ENCODE measurements around the gene MYH4. TPM values are rescaled to one million over a fixed set of nuclear protein-coding genes. Genes with fewer than 3 reads are reported as not detected.

MYH4 gene
- total and polyA plus RNA-seq, 5 donors: 0.03 TPM; not detected in 4

GRCh38 chr17:10471858-10472257, 2.5 kb upstream of the MYH4 start:
- DNase-seq: no peak
- H3K27ac ChIP-seq (ENCODE audit: low read length): no peak overlapping the region
- H3K4me3 ChIP-seq (ENCODE audit: low read length): no peak overlapping the region
- no peaks in the 10 kb centered on the region for H3K27me3 ChIP-seq (ENCODE audit: control insufficient read depth, insufficient read depth)
- H3K9me3 ChIP-seq (ENCODE audit: control insufficient read depth, low read length): no peaks in the 10 kb centered on the region
- H3K4me1 ChIP-seq (ENCODE audit: control insufficient read depth, insufficient read depth, low read length): no peaks in the 10 kb centered on the region
- intact Hi-C loops (cut with DNase I): no loop called here
- 95% methylated on average over 1 of the region's 1 CpG for WGBS
- ATAC-seq: no peak

GRCh38 chr17:10463402-10463801, 6.0 kb downstream of the MYH4 start:
- H3K27ac ChIP-seq (ENCODE audit: low read length): no peak overlapping the region
- no peaks in the 10 kb centered on the region for H3K4me1 ChIP-seq (ENCODE audit: control insufficient read depth, insufficient read depth, low read length)
- no peak overlapping the region for H3K4me3 ChIP-seq (ENCODE audit: low read length)
- H3K27me3 ChIP-seq (ENCODE audit: control insufficient read depth, insufficient read depth): no peaks in the 10 kb centered on the region
- DNase-seq: no peak
- intact Hi-C loops (cut with DNase I): no loop called here
- H3K9me3 ChIP-seq (ENCODE audit: control insufficient read depth, low read length): no peaks in the 10 kb centered on the region
- WGBS: 70% methylated on average over 4 of the region's 4 CpGs
- no peak for ATAC-seq

- Histone ChIP-seq H3K27ac (ENCODE audit: low read length) (no peak overlapping the region), H3K4me3 (ENCODE audit: low read length) (no peak overlapping the region), H3K27me3 (ENCODE audit: control insufficient read depth, insufficient read depth) (no peaks in the 10 kb centered on the region), H3K9me3 (ENCODE audit: control insufficient read depth, low read length) (no peaks in the 10 kb centered on the region), H3K4me1 (ENCODE audit: control insufficient read depth, insufficient read depth, low read length) (no peaks in the 10 kb centered on the region)
- 77% methylated on average over 4 of the region's 4 CpGs for WGBS
- intact Hi-C loops (cut with DNase I): no loop called here
- no peak for DNase-seq
- ATAC-seq: no peak
Measured at GRCh38 chr17:10460062-10460461, 9.3 kb downstream of the MYH4 start.

- DNase-seq: no peak
- no peaks in the 10 kb centered on the region for H3K27me3 ChIP-seq (ENCODE audit: control insufficient read depth, insufficient read depth)
- no peak for ATAC-seq
- no peaks in the 10 kb centered on the region for H3K4me1 ChIP-seq (ENCODE audit: control insufficient read depth, insufficient read depth, low read length)
- intact Hi-C loops (cut with DNase I): no loop called here
- no peak overlapping the region for H3K4me3 ChIP-seq (ENCODE audit: low read length)
- H3K9me3 ChIP-seq (ENCODE audit: control insufficient read depth, low read length): no peaks in the 10 kb centered on the region
- WGBS: 47% methylated on average over 3 of the region's 3 CpGs
- H3K27ac ChIP-seq (ENCODE audit: low read length): no peak overlapping the region
Measured at GRCh38 chr17:10458701-10459100, 10.7 kb downstream of the MYH4 start.

GRCh38 chr17:10457952-10458351, 11.4 kb downstream of the MYH4 start:
- no peak overlapping the region for H3K27ac ChIP-seq (ENCODE audit: low read length)
- intact Hi-C loops (cut with DNase I): no loop called here
- no peak overlapping the region for H3K4me3 ChIP-seq (ENCODE audit: low read length)
- H3K4me1 ChIP-seq (ENCODE audit: control insufficient read depth, insufficient read depth, low read length): no peaks in the 10 kb centered on the region
- ATAC-seq (no peak), DNase-seq (no peak)
- H3K27me3 ChIP-seq (ENCODE audit: control insufficient read depth, insufficient read depth): no peaks in the 10 kb centered on the region
- 26% methylated on average over 1 of the region's 1 CpG for WGBS
- no peaks in the 10 kb centered on the region for H3K9me3 ChIP-seq (ENCODE audit: control insufficient read depth, low read length)

- H3K27ac ChIP-seq (ENCODE audit: low read length): no peak overlapping the region
- no peak overlapping the region for H3K4me3 ChIP-seq (ENCODE audit: low read length)
- intact Hi-C loops (cut with DNase I): no loop called here
- WGBS: 66% methylated on average over 7 of the region's 7 CpGs
- no peak for ATAC-seq
- H3K27me3 ChIP-seq (ENCODE audit: control insufficient read depth, insufficient read depth): no peaks in the 10 kb centered on the region
- no peak for DNase-seq
- no peaks in the 10 kb centered on the region for H3K4me1 ChIP-seq (ENCODE audit: control insufficient read depth, insufficient read depth, low read length)
- H3K9me3 ChIP-seq (ENCODE audit: control insufficient read depth, low read length): no peaks in the 10 kb centered on the region
Measured at GRCh38 chr17:10447026-10447931, 22.1 kb downstream of the MYH4 start.

- intact Hi-C loops (cut with DNase I): no loop called here
- Histone ChIP-seq H3K9me3 (ENCODE audit: control insufficient read depth, low read length) (no peaks in the 10 kb centered on the region), H3K27me3 (ENCODE audit: control insufficient read depth, insufficient read depth) (no peaks in the 10 kb centered on the region), H3K27ac (ENCODE audit: low read length) (no peak overlapping the region), H3K4me3 (ENCODE audit: low read length) (no peak overlapping the region), H3K4me1 (ENCODE audit: control insufficient read depth, insufficient read depth, low read length) (no peaks in the 10 kb centered on the region)
- WGBS: 62% methylated on average over 1 of the region's 1 CpG
- DNase-seq (no peak), ATAC-seq (no peak)
Measured at GRCh38 chr17:10439816-10440215, 29.5 kb downstream of the MYH4 start.

- intact Hi-C loops (cut with DNase I): no loop called here
- no peak for DNase-seq
- Histone ChIP-seq H3K27me3 (ENCODE audit: control insufficient read depth, insufficient read depth) (no peaks in the 10 kb centered on the region), H3K4me3 (ENCODE audit: low read length) (no peak overlapping the region), H3K4me1 (ENCODE audit: control insufficient read depth, insufficient read depth, low read length) (no peaks in the 10 kb centered on the region), H3K27ac (ENCODE audit: low read length) (no peak overlapping the region), H3K9me3 (ENCODE audit: control insufficient read depth, low read length) (no peaks in the 10 kb centered on the region)
- ATAC-seq: no peak
- 64% methylated on average over 3 of the region's 3 CpGs for WGBS
Measured at GRCh38 chr17:10435096-10435495, 34.3 kb downstream of the MYH4 start.

- H3K4me1 ChIP-seq (ENCODE audit: control insufficient read depth, insufficient read depth, low read length): no peaks in the 10 kb centered on the region
- ATAC-seq: no peak
- H3K9me3 ChIP-seq (ENCODE audit: control insufficient read depth, low read length): no peaks in the 10 kb centered on the region
- no peak for DNase-seq
- WGBS: 75% methylated on average over 2 of the region's 2 CpGs
- no peak overlapping the region for H3K27ac ChIP-seq (ENCODE audit: low read length)
- no peaks in the 10 kb centered on the region for H3K27me3 ChIP-seq (ENCODE audit: control insufficient read depth, insufficient read depth)
- intact Hi-C loops (cut with DNase I): no loop called here
- H3K4me3 ChIP-seq (ENCODE audit: low read length): no peak overlapping the region
Measured at GRCh38 chr17:10429421-10430045, 39.8 kb downstream of the MYH4 start.

- DNase-seq (no peak), ATAC-seq (no peak)
- no peaks in the 10 kb centered on the region for H3K9me3 ChIP-seq (ENCODE audit: control insufficient read depth, low read length)
- no peaks in the 10 kb centered on the region for H3K27me3 ChIP-seq (ENCODE audit: control insufficient read depth, insufficient read depth)
- H3K4me3 ChIP-seq (ENCODE audit: low read length): no peak overlapping the region
- H3K27ac ChIP-seq (ENCODE audit: low read length): no peak overlapping the region
- intact Hi-C loops (cut with DNase I): no loop called here
- no peaks in the 10 kb centered on the region for H3K4me1 ChIP-seq (ENCODE audit: control insufficient read depth, insufficient read depth, low read length)
- WGBS: 83% methylated on average over 2 of the region's 2 CpGs
Measured at GRCh38 chr17:10428781-10429180, 40.6 kb downstream of the MYH4 start.

- ATAC-seq: no peak
- 70% methylated on average over 7 of the region's 7 CpGs for WGBS
- H3K4me1 ChIP-seq (ENCODE audit: control insufficient read depth, insufficient read depth, low read length): no peaks in the 10 kb centered on the region
- H3K4me3 ChIP-seq (ENCODE audit: low read length): no peak within 1 kb of the TSS
- DNase-seq: no peak
- H3K27me3 ChIP-seq (ENCODE audit: control insufficient read depth, insufficient read depth): no peaks in the 10 kb centered on the region
- intact Hi-C loops (cut with DNase I): no loop called here
- no peak within 1 kb of the TSS for H3K27ac ChIP-seq (ENCODE audit: low read length)
- no peaks in the 10 kb centered on the region for H3K9me3 ChIP-seq (ENCODE audit: control insufficient read depth, low read length)
Measured at GRCh38 chr17:10421900-10422542, 47.3 kb downstream of the MYH4 start, which contains the start of gene MYH8. Gene MYH8 (minus strand): TSS chr17:10421950. CDS start chr17:10420227, 1,723 bp downstream.
